ENCODE measurements around the gene RNF217.

DNA sequence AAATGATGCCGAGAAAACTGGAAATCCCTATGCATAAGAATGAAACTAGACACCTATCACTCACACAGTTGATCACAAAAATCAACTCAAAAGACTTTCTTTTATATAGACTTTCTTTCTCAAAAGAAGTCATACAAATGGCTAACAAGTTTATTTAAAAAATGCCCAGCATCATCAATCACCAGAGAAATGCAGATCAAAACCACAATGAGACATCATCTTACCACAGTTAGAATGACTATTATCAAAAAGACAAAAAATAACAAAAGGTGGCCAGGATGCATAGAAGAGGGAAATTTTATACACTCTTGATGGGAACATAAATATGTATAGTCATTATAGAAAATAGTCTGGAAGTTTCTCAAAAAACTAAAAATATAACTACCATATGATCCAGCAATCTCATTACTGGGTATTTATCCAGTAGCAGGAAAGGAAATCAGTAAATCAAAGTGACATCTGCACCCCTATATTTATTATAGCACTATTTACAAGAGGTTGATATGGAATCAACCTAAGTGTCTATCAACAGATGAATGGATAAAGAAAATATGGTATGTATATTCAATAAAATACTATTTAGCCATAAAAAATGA, 3.4 kb upstream of the RNF217 start:
- TF ChIP-seq POLR2AphosphoS5 (IDR thresholded peaks at IDR 0.05; ENCODE audit: low read depth, low read length) (no peak), BRCA1 (IDR thresholded peaks at IDR 0.05; ENCODE audit: low read depth, low read length) (no peak), TEAD4 (IDR thresholded peaks at IDR 0.05; ENCODE audit: low read depth, low read length) (no peak), POLR2A (IDR thresholded peaks at IDR 0.05; ENCODE audit: control extremely low read depth in 1 of 2, low read depth in 2 of 2, low read length in 2 of 2) (no peak), JUND (IDR thresholded peaks at IDR 0.05; ENCODE audit: low read length) (no peak)
- TF ChIP-seq, protein P1, sequence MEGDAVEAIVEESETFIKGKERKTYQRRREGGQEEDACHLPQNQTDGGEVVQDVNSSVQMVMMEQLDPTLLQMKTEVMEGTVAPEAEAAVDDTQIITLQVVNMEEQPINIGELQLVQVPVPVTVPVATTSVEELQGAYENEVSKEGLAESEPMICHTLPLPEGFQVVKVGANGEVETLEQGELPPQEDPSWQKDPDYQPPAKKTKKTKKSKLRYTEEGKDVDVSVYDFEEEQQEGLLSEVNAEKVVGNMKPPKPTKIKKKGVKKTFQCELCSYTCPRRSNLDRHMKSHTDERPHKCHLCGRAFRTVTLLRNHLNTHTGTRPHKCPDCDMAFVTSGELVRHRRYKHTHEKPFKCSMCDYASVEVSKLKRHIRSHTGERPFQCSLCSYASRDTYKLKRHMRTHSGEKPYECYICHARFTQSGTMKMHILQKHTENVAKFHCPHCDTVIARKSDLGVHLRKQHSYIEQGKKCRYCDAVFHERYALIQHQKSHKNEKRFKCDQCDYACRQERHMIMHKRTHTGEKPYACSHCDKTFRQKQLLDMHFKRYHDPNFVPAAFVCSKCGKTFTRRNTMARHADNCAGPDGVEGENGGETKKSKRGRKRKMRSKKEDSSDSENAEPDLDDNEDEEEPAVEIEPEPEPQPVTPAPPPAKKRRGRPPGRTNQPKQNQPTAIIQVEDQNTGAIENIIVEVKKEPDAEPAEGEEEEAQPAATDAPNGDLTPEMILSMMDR (IDR thresholded peaks at IDR 0.05; ENCODE audit: control extremely low read depth in 1 of 3, insufficient read depth in 1 of 3, low read depth in 1 of 3, low read length in 3 of 3): no peak
- TF ChIP-seq, protein P2, sequence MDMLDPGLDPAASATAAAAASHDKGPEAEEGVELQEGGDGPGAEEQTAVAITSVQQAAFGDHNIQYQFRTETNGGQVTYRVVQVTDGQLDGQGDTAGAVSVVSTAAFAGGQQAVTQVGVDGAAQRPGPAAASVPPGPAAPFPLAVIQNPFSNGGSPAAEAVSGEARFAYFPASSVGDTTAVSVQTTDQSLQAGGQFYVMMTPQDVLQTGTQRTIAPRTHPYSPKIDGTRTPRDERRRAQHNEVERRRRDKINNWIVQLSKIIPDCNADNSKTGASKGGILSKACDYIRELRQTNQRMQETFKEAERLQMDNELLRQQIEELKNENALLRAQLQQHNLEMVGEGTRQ (IDR thresholded peaks at IDR 0.05; ENCODE audit: low read length): no peak
- TF ChIP-seq, protein P3, sequence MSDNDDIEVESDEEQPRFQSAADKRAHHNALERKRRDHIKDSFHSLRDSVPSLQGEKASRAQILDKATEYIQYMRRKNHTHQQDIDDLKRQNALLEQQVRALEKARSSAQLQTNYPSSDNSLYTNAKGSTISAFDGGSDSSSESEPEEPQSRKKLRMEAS (IDR thresholded peaks at IDR 0.05): no peak

Data from H1 (cell line).